HG03460 (cell line): ENCODE data around the gene KRT16.
"Not testable (repeated sequence)": the region's sequence is repeated elsewhere in the genome, so short reads cannot be mapped to it uniquely, and the experiment has no call there.

ENCODE experiments used
- ATAC-seq: cut with Tn5 transposase; IDR thresholded peaks from one replicate; pipeline ENCODE4 v1.9.1; 2021; ENCODE audit not compliant: unreplicated experiment

KRT16 gene

GRCh38 chr17:41628621-41629255 lies 16.2 kb upstream of the KRT16 start:
- not testable (repeated sequence) for ATAC-seq

DNA sequence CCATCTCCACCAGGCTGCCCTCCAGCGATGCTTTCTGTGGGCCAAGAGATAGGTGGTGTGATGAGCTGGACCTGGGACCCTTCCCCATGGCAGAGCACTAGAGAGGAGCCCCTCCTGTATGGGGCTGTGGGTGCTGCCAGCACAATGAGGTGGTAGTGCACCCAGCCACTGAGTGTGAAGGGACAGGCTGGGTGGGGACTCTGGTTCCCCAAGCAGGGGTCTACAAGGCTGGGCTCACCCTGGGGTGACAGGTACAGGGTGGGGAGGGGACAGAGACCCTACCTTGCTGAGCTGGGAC lies 15.5 kb upstream of the KRT16 start:
- not testable (repeated sequence) for ATAC-seq

DNA sequence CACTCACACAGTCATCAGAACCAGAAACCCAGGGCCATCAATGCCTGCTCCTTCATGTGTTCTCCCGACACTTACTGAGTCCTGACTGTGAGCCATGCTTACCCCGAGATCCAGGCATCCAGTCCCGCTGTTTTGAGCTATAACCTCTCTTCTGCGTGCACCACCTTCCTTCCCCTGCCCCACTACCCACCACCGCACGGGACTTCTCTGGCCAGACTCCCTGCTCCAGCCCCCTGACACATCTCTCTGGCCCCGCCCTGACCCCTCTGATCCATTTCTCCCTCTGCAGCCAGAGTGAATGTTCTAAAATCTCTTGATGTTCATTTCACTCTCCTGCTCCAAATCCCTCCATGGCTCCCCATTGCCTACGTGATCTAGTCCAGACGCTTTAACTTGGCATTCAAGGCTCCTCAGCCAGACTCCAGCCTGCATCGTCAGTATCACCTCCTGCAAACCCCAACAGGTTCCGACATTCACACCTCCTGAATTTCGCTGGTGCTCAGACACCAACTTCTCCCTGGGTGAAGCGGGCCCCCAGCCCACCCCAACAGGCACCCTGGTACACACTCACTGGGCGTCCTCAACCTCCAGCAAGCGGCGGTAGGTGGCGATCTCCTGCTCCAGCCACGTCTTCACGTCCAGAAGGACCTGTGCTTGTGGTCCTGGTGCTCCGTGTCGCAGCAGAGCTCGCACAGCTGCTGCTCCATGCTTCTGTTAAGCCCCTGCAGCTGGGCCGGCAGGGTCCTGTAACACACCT lies 14.9 kb upstream of the KRT16 start:
- ATAC-seq, result no peak

DNA sequence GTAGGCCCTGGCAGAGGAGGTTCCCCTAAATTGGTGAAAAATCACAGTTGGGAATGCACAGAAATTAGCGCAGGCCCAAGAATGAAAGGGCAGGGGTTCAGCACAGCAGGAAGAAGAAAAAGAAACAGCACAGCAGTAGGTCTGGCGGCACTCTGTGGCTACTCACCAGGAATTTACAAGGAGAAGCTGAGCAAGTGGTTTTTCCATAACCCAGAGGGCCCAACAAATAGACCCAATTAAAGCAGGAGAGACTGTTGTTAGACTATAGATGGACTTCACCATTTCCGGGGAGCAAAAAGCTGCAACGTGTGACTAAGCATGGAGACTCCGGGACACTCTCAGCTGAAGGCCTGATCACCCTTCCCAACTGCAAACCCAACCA lies 14.3 kb upstream of the KRT16 start:
- ATAC-seq, result not testable (repeated sequence)

DNA sequence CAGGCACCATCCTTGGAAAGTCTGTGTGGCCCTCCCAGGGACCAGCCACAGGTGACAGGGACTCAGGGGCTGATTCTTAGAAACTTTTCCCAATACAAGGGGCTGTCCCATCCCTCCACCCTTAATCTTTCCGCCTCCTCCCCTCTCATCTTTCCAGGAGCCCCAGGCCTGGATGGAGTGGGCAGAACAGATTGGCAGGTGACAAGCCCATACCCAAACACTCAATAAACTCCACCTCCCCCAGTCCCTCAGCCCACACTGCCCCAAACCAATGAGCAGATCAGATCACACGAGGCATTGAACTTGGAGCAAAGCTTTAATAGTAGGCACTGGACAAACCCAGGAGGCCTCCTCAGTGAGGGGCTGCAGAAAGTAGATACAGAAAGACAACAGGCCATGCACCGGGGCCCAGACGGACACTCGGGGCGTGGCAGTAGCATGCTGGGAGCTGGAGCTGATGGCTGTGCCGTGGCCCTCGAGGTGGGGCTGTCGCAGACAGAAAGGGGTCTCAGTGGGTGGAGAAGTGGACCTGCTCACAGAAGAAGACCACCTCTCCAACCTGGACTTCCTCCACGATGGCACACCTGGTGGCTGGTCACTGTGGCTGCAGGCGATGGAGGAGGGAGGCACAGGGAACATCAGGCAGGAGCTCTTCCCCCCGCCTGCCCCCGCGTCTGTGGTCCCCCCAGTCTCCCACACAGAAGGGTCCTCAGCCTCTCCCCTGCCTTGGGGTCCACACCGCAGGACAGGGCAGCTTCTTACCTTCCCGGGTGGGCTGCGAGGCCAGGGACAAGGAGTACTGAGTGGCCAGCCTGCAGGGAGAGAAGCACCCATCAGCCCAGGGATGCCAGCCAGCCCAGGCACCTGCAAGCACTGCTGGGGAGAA lies 13.7 kb upstream of the KRT16 start:
- ATAC-seq, result not testable (repeated sequence)

- no peak for ATAC-seq
Measured at GRCh38 chr17:41625602-41626001, 13.0 kb upstream of the KRT16 start.

DNA sequence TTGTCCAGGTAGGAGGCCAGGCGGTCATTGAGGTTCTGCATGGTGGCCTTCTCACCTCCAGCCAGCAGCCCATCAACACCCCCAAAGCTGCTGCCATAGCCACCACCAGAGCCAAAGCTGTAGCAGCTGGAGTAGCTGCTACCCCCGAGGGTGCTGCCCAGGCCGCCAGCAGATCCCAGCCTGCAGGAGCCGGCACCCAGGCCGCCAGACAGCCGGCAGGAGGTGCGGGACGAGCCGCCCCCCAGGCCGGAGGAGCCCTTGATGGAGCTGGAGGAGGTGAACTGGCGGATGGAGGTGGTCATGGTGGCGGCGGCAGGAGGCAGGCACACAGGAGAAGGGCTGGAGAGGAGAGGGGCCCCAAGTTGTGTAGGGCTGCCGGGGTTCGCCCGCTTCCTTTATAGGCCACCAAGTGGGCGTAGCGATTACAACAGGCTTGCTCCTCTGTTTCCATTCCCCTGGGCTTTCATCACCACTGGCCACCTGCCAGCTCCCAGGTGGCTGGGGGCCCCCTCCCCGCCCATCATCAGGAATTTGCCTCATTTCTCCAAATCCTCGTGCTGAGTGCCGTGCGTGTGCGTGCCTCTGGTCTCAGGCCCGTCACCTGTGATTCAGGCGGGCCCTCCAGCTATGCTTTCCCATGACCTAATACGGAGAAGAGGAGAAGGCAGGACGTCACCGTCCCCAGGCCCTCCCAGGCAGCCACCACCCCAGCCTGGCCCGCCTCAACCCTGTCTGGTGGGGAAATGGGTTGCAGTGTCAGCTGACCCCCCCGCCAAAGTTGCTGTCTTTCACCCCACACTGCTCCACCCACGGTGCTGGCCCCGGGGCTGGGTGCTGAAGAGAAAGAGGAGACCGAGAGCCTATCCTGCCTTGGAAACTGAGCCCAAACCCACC lies 11.9 kb upstream of the KRT16 start, which contains the start of gene KRT17:
KRT17 (minus strand) TSS at position 368 of the 894 bp plus-strand sequence; CDS start at position 302, 66 bp downstream.
- no peak for ATAC-seq

DNA sequence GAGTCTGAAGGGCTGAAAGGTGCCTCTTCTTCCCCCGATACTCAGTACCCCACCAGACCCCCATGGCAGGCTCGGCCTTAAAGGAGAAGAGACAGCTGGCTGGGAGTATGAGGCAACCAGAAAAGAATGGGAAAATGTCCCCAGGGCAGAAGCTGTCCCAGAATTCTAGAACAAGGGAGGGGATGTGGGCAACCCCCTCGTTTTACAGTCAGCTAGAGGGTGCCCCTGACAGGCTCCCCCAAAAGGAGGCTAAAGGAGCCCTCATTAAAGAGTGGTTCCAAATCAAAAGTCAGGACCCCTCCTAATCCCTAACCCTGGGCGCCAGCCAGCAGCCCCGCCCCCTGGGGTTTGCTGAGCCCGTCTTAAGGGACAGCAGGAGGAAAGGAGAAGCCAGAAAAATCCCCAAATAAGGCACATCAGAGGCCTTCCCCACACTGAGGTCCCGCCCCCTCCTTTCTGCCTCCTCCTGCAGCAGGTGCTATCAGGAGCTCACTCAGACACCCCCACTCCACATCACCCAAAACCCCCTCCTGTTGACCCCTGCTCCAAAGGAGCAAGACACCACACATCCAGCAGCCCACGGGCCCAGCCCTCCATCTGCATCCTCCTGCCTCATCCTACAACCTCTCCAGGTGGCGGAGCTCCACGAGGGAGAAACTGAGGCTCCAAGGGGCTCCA lies 10.8 kb upstream of the KRT16 start:
- not testable (repeated sequence) for ATAC-seq

- ATAC-seq, result not testable (repeated sequence)
Measured at GRCh38 chr17:41622340-41623183, 10.0 kb upstream of the KRT16 start.

DNA sequence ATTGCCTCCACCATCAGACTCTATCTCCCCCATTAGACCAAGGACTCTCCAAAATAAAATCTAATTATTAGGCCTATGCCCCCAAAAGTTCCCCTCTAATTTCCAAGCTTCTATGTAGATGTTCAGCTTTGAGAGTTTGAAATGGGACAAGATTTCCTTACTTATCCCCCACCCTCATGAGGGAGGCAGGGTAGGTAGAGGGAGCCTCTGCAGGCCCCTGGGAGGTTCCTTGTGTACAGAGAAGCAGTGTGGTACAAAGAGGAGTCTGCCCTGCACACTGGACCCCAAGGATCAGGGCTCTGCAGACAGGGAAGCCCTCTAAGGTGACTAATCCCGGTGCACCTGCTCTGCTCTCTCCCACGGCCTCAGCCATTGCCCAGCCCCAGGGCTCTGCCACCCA lies 9.3 kb upstream of the KRT16 start:
- no peak for ATAC-seq

GRCh38 chr17:41621435-41621817 lies 8.9 kb upstream of the KRT16 start:
- not testable (repeated sequence) for ATAC-seq

DNA sequence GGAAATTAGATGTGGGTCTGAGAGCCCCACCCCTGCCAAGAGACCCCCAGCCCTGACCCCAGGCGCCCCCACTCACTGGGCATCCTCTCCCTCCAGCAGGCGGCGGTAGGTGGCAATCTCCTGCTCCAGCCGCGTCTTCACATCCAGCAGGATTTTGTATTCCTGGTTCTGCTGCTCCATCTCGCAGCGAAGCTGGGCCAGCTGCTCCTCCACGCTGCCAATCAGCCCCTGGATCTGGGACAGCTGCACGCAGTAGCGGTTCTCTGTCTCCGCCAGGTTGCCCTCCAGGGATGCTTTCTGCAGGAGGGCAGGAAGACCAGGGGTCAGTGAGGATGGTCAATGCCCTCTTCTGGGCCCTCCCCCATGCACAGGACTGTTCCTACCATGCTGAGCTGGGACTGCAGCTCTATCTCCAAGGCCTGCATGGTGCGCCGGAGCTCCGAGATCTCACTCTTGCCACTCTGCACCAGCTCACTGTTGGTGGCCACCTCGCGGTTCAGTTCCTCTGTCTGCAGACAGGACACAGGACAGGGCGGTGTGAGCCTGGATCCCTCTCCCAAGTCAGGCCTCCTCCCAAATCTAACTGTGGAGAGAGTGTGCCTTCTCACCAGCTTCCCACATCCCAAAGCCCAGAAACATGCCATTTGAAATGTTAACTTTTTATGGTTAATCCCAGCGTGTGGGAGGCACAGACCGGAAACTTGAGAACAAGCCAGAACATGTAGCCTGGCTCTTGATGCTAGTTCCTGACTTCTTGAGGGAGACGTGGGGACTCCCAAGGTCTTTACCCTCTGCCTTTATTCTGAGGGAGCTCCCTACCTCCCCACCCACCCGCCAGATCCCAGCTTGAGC lies 8.2 kb upstream of the KRT16 start:
- no peak for ATAC-seq

GRCh38 chr17:41619927-41620582 lies 7.5 kb upstream of the KRT16 start:
- ATAC-seq, result not testable (repeated sequence)

GRCh38 chr17:41619036-41619926 lies 6.7 kb upstream of the KRT16 start:
- ATAC-seq, result no peak

- no peak for ATAC-seq
Measured at GRCh38 chr17:41618341-41619035, 5.9 kb upstream of the KRT16 start.

DNA sequence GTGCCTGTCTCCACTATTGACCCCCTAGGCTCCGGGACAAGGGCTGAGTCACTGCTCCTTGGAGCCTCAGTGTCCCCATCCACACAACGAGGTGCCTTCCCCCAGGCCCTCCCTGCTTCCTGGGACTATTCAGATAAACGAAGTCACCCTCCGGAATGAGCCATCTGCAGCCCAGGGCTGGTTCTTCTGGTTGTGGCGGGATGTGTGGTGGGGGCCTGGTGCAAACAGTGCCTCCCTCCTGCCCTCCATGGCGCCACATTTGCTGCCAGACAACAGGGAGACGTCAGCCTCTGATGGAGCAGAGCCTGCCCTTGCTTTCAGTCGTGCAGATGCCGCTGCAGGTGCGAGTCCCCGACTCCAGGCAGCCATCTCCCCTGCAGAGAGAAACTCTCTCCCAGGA lies 5.1 kb upstream of the KRT16 start:
- no peak for ATAC-seq
